Stimulated activated CD4-positive, alpha-beta T cell treated with anti-CD3 and anti-CD28 coated beads, Interleukin-1b, Interleukin-23, amount 100 ng/mL, for 24 hours (primary cell): Measurements from ENCODE around the gene LIN9.
"Not testable (repeated sequence)": the region's sequence is repeated elsewhere in the genome, so short reads cannot be mapped to it uniquely, and the experiment has no call there.

Experiments used
- DNase-seq, 4 experiments: peaks; one replicate each; pipeline ENCODE4 v3.0.0-alpha.2; 2020; ENCODE audit warnings: low read depth in 4 of 4, low spot score in 1 of 4

LIN9 gene

GRCh38 chr1:226216056-226216455, 92.9 kb downstream of the LIN9 start:
- DNase-seq: no peak

DNA sequence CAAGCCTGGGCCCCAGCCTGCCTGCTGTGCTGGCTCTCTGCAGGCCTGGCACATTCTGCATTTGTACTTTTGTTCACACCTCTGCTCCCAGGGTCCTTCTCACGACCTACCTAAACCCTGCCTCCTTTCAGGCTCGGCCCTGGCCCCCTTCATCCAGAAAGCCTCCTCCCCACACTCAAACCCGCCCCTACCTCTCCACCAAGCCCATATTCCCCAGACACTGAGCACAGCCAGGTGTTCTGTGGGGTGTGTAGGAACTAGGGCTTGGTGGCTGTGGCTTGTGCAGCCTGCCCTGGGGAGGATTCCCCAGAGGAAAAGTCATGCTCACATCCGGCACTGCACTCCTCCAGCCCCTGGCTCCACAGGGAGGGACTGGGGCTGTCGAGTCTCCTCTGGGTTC, 93.7 kb downstream of the LIN9 start:
- DNase-seq: no peak

GRCh38 chr1:226212545-226212944, 96.4 kb downstream of the LIN9 start:
- no peak for DNase-seq

GRCh38 chr1:226211181-226211821, 97.7 kb downstream of the LIN9 start:
- DNase-seq: no peak

- DNase-seq: no peak
These were observed 98.3 kb downstream of the LIN9 start for GRCh38 chr1:226210571-226211176.

GRCh38 chr1:226209307-226210059, 99.5 kb downstream of the LIN9 start:
- no peak for DNase-seq

GRCh38 chr1:226207048-226207447, 101.9 kb downstream of the LIN9 start:
- no peak for DNase-seq

- DNase-seq: no peak
These were observed 104.8 kb downstream of the LIN9 start for GRCh38 chr1:226204198-226204597.

DNA sequence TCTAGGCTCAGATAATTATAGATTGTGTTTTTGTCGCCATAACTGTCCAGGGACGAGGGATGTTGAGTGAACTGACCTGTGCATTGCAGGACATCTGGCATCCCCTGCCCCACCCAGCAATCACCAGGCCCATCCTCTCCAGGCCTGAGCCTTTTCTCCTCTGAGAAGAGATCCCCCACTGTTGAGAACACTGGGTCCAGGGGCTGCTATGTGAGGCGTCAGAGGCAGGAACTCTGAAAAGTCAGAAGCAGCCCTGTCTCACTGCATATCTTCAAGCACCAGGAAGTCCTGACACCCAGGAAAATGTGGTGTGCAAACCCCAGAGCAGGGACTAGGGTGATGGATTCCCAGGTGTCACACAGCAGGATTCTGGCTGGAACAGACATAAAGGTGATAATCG, 105.3 kb downstream of the LIN9 start:
- no peak for DNase-seq

DNA sequence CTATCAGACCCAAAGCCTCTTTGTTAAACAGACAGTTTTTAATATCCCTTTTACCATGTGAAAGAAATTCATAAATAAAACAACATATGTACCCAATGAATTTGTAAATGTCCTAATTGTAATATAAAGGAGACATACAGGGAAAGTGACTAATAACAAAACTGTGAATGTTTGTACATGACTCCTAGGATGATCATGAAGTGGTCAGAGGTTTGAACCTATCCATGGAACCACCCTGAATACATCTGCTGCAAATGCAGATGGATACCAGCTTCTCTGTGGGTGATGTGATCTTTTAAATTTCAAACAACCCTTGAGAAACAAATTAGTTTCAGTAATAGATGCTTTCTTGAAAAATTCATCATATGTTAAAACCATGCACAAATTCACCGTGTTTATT, 105.7 kb downstream of the LIN9 start:
- no peak for DNase-seq

DNA sequence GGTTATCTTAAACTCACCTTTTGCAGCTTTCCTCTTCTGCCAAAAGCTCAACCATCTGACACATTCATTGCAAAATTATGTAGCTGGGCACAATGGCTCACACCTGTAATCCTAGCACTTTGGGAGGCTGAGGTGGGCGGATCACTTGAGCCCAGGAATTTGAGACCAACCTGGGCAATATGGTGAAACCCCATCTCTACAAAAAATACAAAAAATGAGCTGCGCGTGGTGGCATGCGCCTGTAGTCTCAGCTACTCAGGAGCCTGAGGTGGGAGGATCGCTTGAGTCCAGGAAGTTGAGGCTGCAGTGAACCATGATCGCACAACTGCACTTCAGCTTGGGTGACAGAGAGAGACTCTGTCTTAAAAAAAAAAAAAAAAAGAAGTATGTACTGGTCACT, 106.3 kb downstream of the LIN9 start:
- not testable (repeated sequence) for DNase-seq

GRCh38 chr1:226202246-226202645, 106.7 kb downstream of the LIN9 start:
- no peak for DNase-seq

- no peak for DNase-seq
These were observed 107.9 kb downstream of the LIN9 start for GRCh38 chr1:226201029-226201593.

DNA sequence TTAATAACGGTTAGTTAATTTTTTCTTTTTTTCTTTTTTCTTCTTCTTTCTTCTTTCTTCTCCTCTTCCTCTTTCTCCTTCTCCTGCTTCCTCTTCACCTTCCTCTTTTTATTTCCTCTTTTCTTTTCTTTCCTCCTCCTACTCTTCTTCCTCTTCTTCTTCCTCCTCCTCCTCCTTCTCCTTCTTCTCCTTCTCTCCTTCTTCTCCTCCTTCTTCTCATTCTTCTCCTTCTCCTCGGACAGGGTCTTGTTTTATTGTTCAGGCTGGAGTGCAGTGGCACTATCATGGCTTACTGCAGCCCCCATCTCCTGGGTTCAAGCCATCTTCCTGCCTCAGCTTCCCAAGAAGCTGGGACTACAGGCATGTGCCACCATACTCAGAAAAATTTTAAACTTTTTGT, 109.0 kb downstream of the LIN9 start:
- no peak for DNase-seq

- DNase-seq: no peak
These were observed 113.8 kb downstream of the LIN9 start for GRCh38 chr1:226195144-226195543.

- DNase-seq: no peak
These were observed 121.6 kb downstream of the LIN9 start for GRCh38 chr1:226187380-226187779.

- DNase-seq: no peak
These were observed 122.0 kb downstream of the LIN9 start for GRCh38 chr1:226187019-226187322.

DNA sequence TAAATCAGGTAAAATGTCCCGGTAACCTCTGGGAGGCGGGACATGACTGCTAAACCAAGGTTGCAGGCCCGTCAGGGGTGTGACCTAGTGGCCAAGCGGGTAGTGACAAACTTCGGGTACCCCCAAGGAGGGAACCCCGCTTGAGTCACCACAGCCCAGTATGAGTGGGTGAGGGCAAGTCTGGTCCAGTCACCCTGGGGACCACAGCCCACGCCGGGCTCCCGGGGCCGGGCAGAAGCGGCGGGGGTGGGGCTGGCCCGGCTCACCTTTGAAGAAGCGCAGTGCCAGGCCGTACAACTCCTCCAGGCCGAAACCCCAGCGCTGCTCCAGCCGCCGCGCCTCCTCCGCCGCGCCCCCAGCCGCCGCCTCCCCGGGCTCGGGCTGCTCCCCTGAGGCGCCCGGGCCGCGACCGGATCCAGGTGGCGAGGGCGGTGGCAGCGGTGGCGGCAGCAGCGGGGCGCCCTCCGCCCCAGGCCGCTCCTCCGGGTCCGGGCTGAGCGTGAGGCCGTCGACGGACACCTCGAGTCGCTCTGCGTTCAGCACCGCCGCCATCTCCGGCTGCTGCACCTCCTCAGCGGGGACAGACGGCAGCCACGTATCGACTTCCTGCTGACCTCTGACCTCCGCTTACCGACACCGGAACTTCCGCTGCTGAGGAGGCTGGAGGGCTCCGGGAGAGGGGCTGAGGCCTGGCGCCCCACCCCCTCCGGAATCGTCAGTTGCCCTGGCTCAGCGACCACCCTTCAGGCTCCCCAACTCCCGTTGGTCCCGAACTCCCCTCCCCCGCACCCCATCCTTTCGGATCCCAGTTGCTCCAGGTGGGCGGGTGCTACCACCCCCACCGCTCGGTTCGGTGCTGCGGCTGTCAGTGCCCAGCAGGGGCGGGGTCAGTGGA, 122.6 kb downstream of the LIN9 start, which contains the start of gene ACBD3:
Gene ACBD3 (minus strand): TSS at position 618 of the 895 bp plus-strand sequence. CDS start 66 bp downstream, at position 552.
- DNase-seq: peak; percentile 63 to 79 (median 74)

GRCh38 chr1:226185141-226186036, 123.6 kb downstream of the LIN9 start:
- DNase-seq: no peak
